Activated B cell treated with CpG ODN at 0.5 μM for 24 hours (primary cell): ENCODE data around the gene HNRNPR. TPM values are rescaled to one million over a fixed set of nuclear protein-coding genes. Genes with fewer than 3 reads are reported as not detected.

ENCODE experiments used
- ATAC-seq: fragments of 200-7000 bp; cut with Tn5 transposase; one replicate; pipeline ENCODE4 v1.10.0; 2021; ENCODE audit warnings: low read depth, mild to moderate bottlenecking, moderate library complexity
- CTCF ChIA-PET: fragments of 350-600 bp; sonication (Branson Sonifier 250); formaldehyde crosslinking; loops from one replicate; lab custom pipeline; 2021; ENCODE audit warnings: antibody characterized with exemption; lab: Charles Lee
- POLR2A ChIA-PET: fragments of 350-600 bp; sonication (Branson Sonifier 250); formaldehyde crosslinking; loops from one replicate; lab custom pipeline; 2021; ENCODE audit warnings: antibody characterized with exemption; lab: Charles Lee
- DNase-seq: peaks from one replicate; pipeline ENCODE4 v3.0.0; 2022
- H3K27ac Mint-ChIP-seq: one replicate; pipeline ENCODE4 v1.8.0; 2020; ENCODE audit warnings: mixed read lengths
- H3K27me3 Mint-ChIP-seq: one replicate; pipeline ENCODE4 v1.8.0; 2021; ENCODE audit warnings: mixed read lengths
- H3K36me3 Mint-ChIP-seq: one replicate; pipeline ENCODE4 v1.8.0; 2021; ENCODE audit warnings: low read depth, mixed read lengths
- H3K4me1 Mint-ChIP-seq: one replicate; pipeline ENCODE4 v1.8.0; 2021; ENCODE audit warnings: mixed read lengths
- H3K4me3 Mint-ChIP-seq: one replicate; pipeline ENCODE4 v1.8.0; 2020; ENCODE audit warnings: mild to moderate bottlenecking, mixed read lengths
- H3K9me3 Mint-ChIP-seq: one replicate; pipeline ENCODE4 v1.8.0; 2020; ENCODE audit warnings: mixed read lengths
- CTCF ChIP-seq: fragments of 200-600 bp; IDR thresholded peaks from one replicate; pipeline ENCODE4 v1.8.0; 2022; ENCODE audit warnings: antibody characterized with exemption, mild to moderate bottlenecking
- intact Hi-C: fragments of 100-400 bp; cut with micrococcal nuclease; formaldehyde crosslinking; loops from one replicate; pipeline ENCODE4 v1.15.1; 2024
- total RNA-seq: library from RNA; stranded (reverse); gene quantifications from 2 replicates; pipeline ENCODE4 v1.2.3, GENCODE V29; 2022

The HNRNPR gene
- total RNA-seq, 1 donor from 2014 or later, result 171 TPM

- no peak for ATAC-seq
- ChIA-PET CTCF (no interaction called here), POLR2A (no interaction called here)
These were observed 40.6 kb downstream of the HNRNPR start for GRCh38 chr1:23303524-23303923.

DNA sequence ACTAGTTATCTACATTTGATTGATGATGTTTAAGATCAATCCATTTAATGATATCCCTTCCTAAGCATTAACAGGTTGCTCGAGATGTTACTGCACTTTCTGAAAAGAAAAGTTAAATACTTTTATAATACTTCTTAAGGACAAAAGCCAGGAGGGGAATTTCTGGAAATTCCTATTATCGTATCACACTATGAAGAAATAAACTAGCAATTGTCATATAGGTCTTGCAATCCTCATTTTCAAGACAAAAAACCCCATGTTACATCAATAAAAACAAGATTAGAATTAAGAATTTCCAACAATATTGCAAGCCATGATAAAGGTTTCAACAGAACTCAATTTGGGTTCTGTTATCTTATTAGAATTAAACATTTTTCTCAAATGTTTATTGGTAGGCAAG, 47.2 kb downstream of the HNRNPR start:
- H3K4me3 Mint-ChIP-seq, result no peak overlapping the region
- ATAC-seq, result no peak
- CTCF ChIA-PET, result no interaction called here
- no peak for TF ChIP-seq CTCF
- H3K27me3 Mint-ChIP-seq, result no peaks in the 10 kb centered on the region
- no peak overlapping the region for H3K27ac Mint-ChIP-seq
- H3K4me1 Mint-ChIP-seq, result no peaks in the 10 kb centered on the region
- POLR2A ChIA-PET, result no interaction called here
- intact Hi-C loops, result no loop called here
- no peaks in the 10 kb centered on the region for H3K9me3 Mint-ChIP-seq
- DNase-seq, result no peak
- H3K36me3 Mint-ChIP-seq, result peaks cover 38% of the 10 kb centered on the region

More at GRCh38 chr1:23303524-23303923, 40.6 kb downstream of the HNRNPR start:
- Mint-ChIP-seq H3K27ac (no peak overlapping the region), H3K9me3 (no peaks in the 10 kb centered on the region), H3K27me3 (no peaks in the 10 kb centered on the region), H3K36me3 (peaks cover 54% of the 10 kb centered on the region), H3K4me1 (no peaks in the 10 kb centered on the region), H3K4me3 (no peak overlapping the region)
- DNase-seq, result no peak
- intact Hi-C loops, result no loop called here
- no peak for TF ChIP-seq CTCF

GRCh38 chr1:23291706-23292105, 52.4 kb downstream of the HNRNPR start:
- Mint-ChIP-seq H3K9me3 (no peaks in the 10 kb centered on the region), H3K27me3 (no peaks in the 10 kb centered on the region), H3K27ac (no peak overlapping the region), H3K4me1 (peaks cover 2% of the 10 kb centered on the region), H3K4me3 (no peak overlapping the region), H3K36me3 (peaks cover 29% of the 10 kb centered on the region)
- no peak for TF ChIP-seq CTCF
- DNase-seq (no peak), ATAC-seq (no peak)
- ChIA-PET POLR2A (interaction anchor here (0.6 kb wide), 1 partner anchor 193 kb away, joined by 6 read pairs; no protein-coding TSS in a partner anchor), CTCF (no interaction called here)
- intact Hi-C loops, result no loop called here

DNA sequence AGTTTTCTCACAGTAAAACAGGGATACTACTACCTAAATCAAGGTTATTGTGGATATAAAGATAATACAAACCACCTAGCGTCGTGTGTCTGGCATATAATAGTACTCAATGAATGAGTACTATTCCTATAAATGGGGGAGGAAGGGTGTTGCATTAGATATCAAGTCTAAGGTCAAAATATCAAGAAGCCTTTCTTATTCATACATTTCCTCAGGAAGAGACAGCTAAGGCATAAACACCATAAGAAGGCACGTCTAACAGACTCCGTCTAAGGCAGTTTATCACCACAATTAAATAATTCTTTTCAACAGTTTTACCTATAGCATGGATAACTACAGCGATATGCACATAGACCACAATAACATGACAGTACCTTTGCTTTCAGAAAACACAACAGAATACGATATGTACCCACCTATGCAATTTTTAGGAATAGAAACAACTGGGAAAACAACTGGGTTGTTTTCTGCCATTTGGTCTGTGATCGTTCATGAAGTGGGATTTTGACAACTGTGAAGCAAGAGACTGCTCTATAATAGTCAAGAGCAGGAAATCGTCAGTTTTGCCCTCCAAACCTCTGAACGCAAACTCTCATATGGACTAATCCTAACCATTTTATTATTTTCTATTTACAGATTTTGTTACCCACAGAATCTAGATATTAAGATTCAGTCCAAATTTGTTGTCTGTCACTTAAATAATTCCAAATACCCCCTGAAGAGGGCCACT, 53.1 kb downstream of the HNRNPR start:
- no peaks in the 10 kb centered on the region for H3K27me3 Mint-ChIP-seq
- DNase-seq (no peak), ATAC-seq (no peak)
- peaks cover 2% of the 10 kb centered on the region for H3K4me1 Mint-ChIP-seq
- H3K36me3 Mint-ChIP-seq, result peaks cover 34% of the 10 kb centered on the region
- ChIA-PET POLR2A (no interaction called here), CTCF (no interaction called here)
- intact Hi-C loops, result no loop called here
- H3K27ac Mint-ChIP-seq, result no peak overlapping the region
- H3K9me3 Mint-ChIP-seq, result no peaks in the 10 kb centered on the region
- TF ChIP-seq CTCF, result no peak
- no peak overlapping the region for H3K4me3 Mint-ChIP-seq

GRCh38 chr1:23288671-23289070, 55.4 kb downstream of the HNRNPR start:
- POLR2A ChIA-PET, result no interaction called here
- DNase-seq, result no peak
- Mint-ChIP-seq H3K27me3 (no peaks in the 10 kb centered on the region), H3K4me1 (peaks cover 2% of the 10 kb centered on the region), H3K4me3 (no peak overlapping the region), H3K9me3 (no peaks in the 10 kb centered on the region), H3K27ac (no peak overlapping the region), H3K36me3 (peaks cover 44% of the 10 kb centered on the region)
- intact Hi-C loops, result no loop called here
- CTCF ChIA-PET, result no interaction called here
- ATAC-seq, result no peak
- TF ChIP-seq CTCF, result no peak
